ENCODE measurements around the gene PCED1B.
A peak's percentile ranks its signal among the peaks of the same experiment; 100 is the strongest.

The PCED1B gene

GRCh38 chr12:47135578-47135977 is 56.2 kb downstream of the PCED1B start:
- no peak for TF ChIP-seq CTCF (conservative IDR thresholded peaks at IDR 0.05; ENCODE audit: low read length)
- no peak for DNase-seq (ENCODE audit: low read depth)
- H3K4me3 ChIP-seq (ENCODE audit: low read length) = no peak overlapping the region

GRCh38 chr12:47139000-47139681 is 59.7 kb downstream of the PCED1B start:
- no peak for TF ChIP-seq CTCF (conservative IDR thresholded peaks at IDR 0.05; ENCODE audit: low read length)

DNA sequence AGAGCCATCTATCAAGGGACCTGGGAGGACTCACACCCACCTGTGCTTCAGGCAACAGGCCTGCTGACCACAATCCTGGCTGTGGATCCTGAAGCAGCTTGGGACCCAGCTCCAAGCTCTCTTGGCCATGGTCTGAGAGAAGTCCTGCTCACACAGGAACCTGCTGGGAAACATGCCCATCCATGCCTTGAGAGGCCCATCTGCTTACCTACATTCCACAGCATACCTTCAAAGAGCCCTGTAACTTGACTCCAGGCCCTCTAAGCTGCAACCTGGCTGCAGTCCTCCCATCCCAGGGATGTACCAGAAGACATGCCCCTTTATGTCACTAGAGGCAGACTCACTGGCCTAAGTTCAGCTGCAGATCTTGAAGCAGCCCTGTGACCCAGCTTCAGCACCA is 62.0 kb downstream of the PCED1B start:
- no peak overlapping the region for H3K4me3 ChIP-seq (ENCODE audit: low read length)
- no peak for DNase-seq (ENCODE audit: low read depth)
- TF ChIP-seq CTCF (conservative IDR thresholded peaks at IDR 0.05; ENCODE audit: low read length) = no peak

More at GRCh38 chr12:47139000-47139681, 59.7 kb downstream of the PCED1B start:
- no peak for DNase-seq (ENCODE audit: low read depth)
- H3K4me3 ChIP-seq (ENCODE audit: low read length) = no peak overlapping the region

DNA sequence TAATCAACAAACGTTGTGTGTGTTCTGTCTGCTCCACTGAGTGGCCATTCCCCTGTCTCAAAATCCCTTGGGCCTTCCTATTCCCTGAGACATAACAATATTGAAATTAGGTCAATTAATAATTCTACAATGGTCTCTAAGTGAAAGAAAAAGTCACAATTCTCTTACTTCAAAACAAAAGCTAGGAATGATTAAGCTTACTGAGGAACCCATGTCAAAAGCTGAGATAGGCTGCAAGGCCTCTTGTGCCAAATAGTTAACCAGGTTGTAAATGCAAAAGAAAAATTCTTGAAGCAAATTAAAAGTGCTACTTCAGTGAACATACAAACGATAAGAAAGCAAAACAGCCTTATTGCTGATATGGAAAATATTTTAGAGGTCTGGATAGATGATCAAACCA is 65.3 kb downstream of the PCED1B start:
- H3K4me3 ChIP-seq (ENCODE audit: low read length) = no peak overlapping the region
- TF ChIP-seq CTCF (conservative IDR thresholded peaks at IDR 0.05; ENCODE audit: low read length) = no peak
- no peak for DNase-seq (ENCODE audit: low read depth)

DNA sequence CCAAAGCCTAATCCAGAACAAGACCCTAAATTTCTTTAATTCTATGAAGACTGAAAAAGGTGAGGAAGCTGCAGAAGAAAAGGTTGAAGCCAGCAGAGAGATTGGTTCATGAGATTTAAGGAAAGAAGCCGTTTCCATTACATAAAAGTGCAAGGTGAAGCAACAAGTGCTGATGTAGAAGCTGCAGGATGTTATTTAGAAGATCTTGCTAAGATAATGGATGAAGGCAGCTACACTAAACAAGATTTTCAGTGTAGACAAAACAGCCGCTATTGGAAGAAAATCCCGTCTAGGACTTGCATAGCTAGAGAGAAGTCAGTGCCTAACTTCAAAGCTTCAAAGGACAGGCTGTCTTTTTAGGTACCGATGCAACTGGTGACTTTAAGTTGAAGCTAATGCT is 65.8 kb downstream of the PCED1B start:
- no peak for TF ChIP-seq CTCF (conservative IDR thresholded peaks at IDR 0.05; ENCODE audit: low read length)
- H3K4me3 ChIP-seq (ENCODE audit: low read length) = no peak overlapping the region
- DNase-seq (ENCODE audit: low read depth) = no peak

DNA sequence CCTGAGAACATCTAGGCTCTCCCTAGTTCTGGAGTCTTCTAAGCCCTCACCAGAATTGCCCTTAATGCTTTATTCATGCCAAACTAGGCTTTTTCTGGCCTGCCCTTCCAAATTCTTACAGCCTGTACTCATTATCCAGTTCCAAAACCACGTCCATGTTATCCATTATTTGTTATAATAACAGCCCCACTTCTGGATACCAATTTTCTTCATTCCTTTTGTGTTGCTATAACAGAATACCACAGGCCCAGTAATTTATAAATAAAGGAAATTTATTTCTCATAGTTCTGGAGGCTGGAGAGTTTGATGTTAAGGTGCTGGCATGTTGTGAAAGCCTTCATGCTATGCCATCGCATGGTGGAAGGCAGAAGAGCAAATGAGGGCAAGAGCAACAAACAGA is 68.3 kb downstream of the PCED1B start:
- TF ChIP-seq CTCF (conservative IDR thresholded peaks at IDR 0.05; ENCODE audit: low read length) = no peak; the same call in 1 of the 2 replicates

GRCh38 chr12:47149146-47149545 is 69.7 kb downstream of the PCED1B start:
- TF ChIP-seq CTCF (conservative IDR thresholded peaks at IDR 0.05; ENCODE audit: low read length) = no peak
- DNase-seq (ENCODE audit: low read depth) = no peak

More for the DNA sequence above, 68.3 kb downstream of the PCED1B start:
- H3K4me3 ChIP-seq (ENCODE audit: low read length) = no peak overlapping the region
- DNase-seq (ENCODE audit: low read depth) = peak; percentile 85

More at GRCh38 chr12:47149146-47149545, 69.7 kb downstream of the PCED1B start:
- no peak overlapping the region for H3K4me3 ChIP-seq (ENCODE audit: low read length)
